Smooth muscle cell (in vitro differentiated cells): ENCODE data around the gene PREB. TPM values are rescaled to one million over a fixed set of nuclear protein-coding genes. Genes with fewer than 3 reads are reported as not detected.

ENCODE experiments used
- DNase-seq: peaks from one replicate; lab custom pipeline; 2025; ENCODE audit not compliant: unreplicated experiment; lab: John Stamatoyannopoulos, UW
- H2AFZ ChIP-seq: fragments of 200-600 bp; sonication (generic); 2 replicates; pipeline ENCODE4 v1.6.0; 2016; ENCODE audit warnings: antibody characterized with exemption, low read depth, mild to moderate bottlenecking
- H3F3A ChIP-seq: fragments of 200-600 bp; sonication (generic); 2 replicates; pipeline ENCODE4 v1.6.0; 2017; ENCODE audit warnings: antibody characterized with exemption, low read depth
- H3K27ac ChIP-seq: fragments of 200-600 bp; sonication (generic); 2 replicates; pipeline ENCODE4 v1.5.1; 2016; ENCODE audit warnings: low read depth, mild to moderate bottlenecking
- H3K27me3 ChIP-seq: fragments of 200-600 bp; sonication (generic); 2 replicates; pipeline ENCODE4 v1.6.1; 2016; ENCODE audit warnings: low read depth, mild to moderate bottlenecking
- H3K36me3 ChIP-seq: fragments of 200-600 bp; sonication (generic); 2 replicates; pipeline ENCODE4 v1.5.1; 2016; ENCODE audit warnings: low read depth
- H3K4me1 ChIP-seq: fragments of 200-600 bp; sonication (generic); 2 replicates; pipeline ENCODE4 v1.5.1; 2016; ENCODE audit warnings: low read depth
- H3K4me2 ChIP-seq: fragments of 200-600 bp; sonication (generic); 2 replicates; pipeline ENCODE4 v1.6.0; 2016; ENCODE audit warnings: mild to moderate bottlenecking
- H3K4me3 ChIP-seq: fragments of 200-600 bp; sonication (generic); 2 replicates; pipeline ENCODE4 v1.5.1; 2016; ENCODE audit warnings: mild to moderate bottlenecking
- H3K79me2 ChIP-seq: fragments of 200-600 bp; sonication (generic); 2 replicates; pipeline ENCODE4 v1.6.0; 2016; ENCODE audit warnings: low read depth, mild to moderate bottlenecking
- H3K9ac ChIP-seq: fragments of 200-600 bp; sonication (generic); 2 replicates; pipeline ENCODE4 v1.6.0; 2016; ENCODE audit warnings: low read depth
- H3K9me3 ChIP-seq: fragments of 200-600 bp; sonication (generic); replicated peaks from 2 replicates; pipeline ENCODE4 v1.5.1; 2016; ENCODE audit warnings: low read depth
- H4K20me1 ChIP-seq: fragments of 200-600 bp; sonication (generic); 2 replicates; pipeline ENCODE4 v1.6.0; 2016; ENCODE audit warnings: low read depth
- CTCF ChIP-seq: fragments of 200-600 bp; sonication (generic); IDR thresholded peaks from 2 replicates; pipeline ENCODE4 v1.5.1; 2017; ENCODE audit warnings: borderline replicate concordance, mild to moderate bottlenecking, antibody characterized with exemption; ENCODE audit not compliant: insufficient read depth, poor library complexity, severe bottlenecking
- WGBS: methylation state at CpG from one replicate; pipeline ENCODE4 v1.1.7; 2016; ENCODE audit warnings: low lambda C conversion rate; 5-methylcytosine and 5-hydroxymethylcytosine counted together
- polyA plus RNA-seq: library from polyadenylated mRNA; unstranded; fragments of >200 nt; fragmentation: Nextera tagmentation; extraction: Ambion mirVana; gene quantifications from 2 replicates; pipeline ENCODE4 v1.2.1, GENCODE V29; 2016
- total RNA-seq: library from RNA; depleted of rRNA; stranded (reverse); fragments of >200 nt; gene quantifications from 2 replicates; pipeline ENCODE4 v1.2.3, GENCODE V29; 2014

PREB gene
- total and polyA plus RNA-seq, 2 experiments from 2014 or later = 53.2 to 62.6 TPM

- Histone ChIP-seq H3K36me3 (no peaks in the 10 kb centered on the region), H2AFZ (no peak overlapping the region), H3F3A (no peaks in the 10 kb centered on the region), H3K4me3 (no peak overlapping the region), H3K27me3 (no peaks in the 10 kb centered on the region), H3K79me2 (no peaks in the 10 kb centered on the region), H3K9me3 (no peaks in the 10 kb centered on the region), H3K9ac (no peak overlapping the region), H3K4me1 (no peaks in the 10 kb centered on the region), H3K4me2 (no peak overlapping the region), H4K20me1 (no peaks in the 10 kb centered on the region), H3K27ac (no peak overlapping the region)
- 91% methylated on average over 6 of the region's 6 CpGs for WGBS
- DNase-seq = no peak
- no peak for TF ChIP-seq CTCF
Measured at GRCh38 chr2:27093430-27094352, 40.7 kb downstream of the PREB start.

- no peaks in the 10 kb centered on the region for H3F3A ChIP-seq
- H3K36me3 ChIP-seq = no peaks in the 10 kb centered on the region
- H2AFZ ChIP-seq = no peak overlapping the region
- H3K4me1 ChIP-seq = no peaks in the 10 kb centered on the region
- DNase-seq = no peak
- H3K27ac ChIP-seq = no peak overlapping the region
- no peak overlapping the region for H3K4me2 ChIP-seq
- H3K9me3 ChIP-seq = no peaks in the 10 kb centered on the region
- H3K79me2 ChIP-seq = no peaks in the 10 kb centered on the region
- no peak overlapping the region for H3K4me3 ChIP-seq
- no peak overlapping the region for H3K9ac ChIP-seq
- H3K27me3 ChIP-seq = no peaks in the 10 kb centered on the region
- no peaks in the 10 kb centered on the region for H4K20me1 ChIP-seq
- no peak for TF ChIP-seq CTCF
- 69% methylated on average over 10 of the region's 10 CpGs for WGBS
Measured at GRCh38 chr2:27092696-27093429, 41.6 kb downstream of the PREB start.

GRCh38 chr2:27091746-27092695, 42.4 kb downstream of the PREB start:
- H3K4me3 ChIP-seq = no peak overlapping the region
- H3K36me3 ChIP-seq = no peaks in the 10 kb centered on the region
- no peak for TF ChIP-seq CTCF
- H3F3A ChIP-seq = no peaks in the 10 kb centered on the region
- H3K4me2 ChIP-seq = no peak overlapping the region
- no peak overlapping the region for H2AFZ ChIP-seq
- no peaks in the 10 kb centered on the region for H3K9me3 ChIP-seq
- no peak overlapping the region for H3K27ac ChIP-seq
- WGBS = 84% methylated on average over 25 of the region's 25 CpGs
- peaks cover 1% of the 10 kb centered on the region for H3K4me1 ChIP-seq
- no peaks in the 10 kb centered on the region for H3K79me2 ChIP-seq
- no peak for DNase-seq
- H4K20me1 ChIP-seq = no peaks in the 10 kb centered on the region
- H3K27me3 ChIP-seq = no peaks in the 10 kb centered on the region
- H3K9ac ChIP-seq = no peak overlapping the region
